ENCODE results near the gene GPR132. TPM values are rescaled to one million over a fixed set of nuclear protein-coding genes. Genes with fewer than 3 reads are reported as not detected.

GPR132 gene
- total RNA-seq, 1 experiment from 2014 or later = 0.21 TPM

DNA sequence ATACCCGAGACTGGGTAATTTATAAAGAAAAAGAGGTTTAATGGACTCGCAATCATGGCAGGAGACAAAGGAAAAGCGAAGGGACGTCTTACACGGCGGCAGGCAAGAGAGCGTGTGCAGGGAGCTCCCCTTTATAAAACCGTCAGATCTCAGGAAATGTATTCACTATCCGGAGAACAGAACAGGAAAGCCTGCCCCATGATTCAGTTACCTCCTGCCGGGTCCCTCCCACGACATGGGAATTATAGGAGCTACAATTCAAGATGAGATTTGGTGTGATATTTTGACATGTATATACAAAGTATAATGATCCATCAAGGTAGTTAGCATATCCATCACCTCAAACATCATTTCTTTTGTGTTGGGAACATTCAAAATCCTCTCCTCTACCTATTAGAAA, 42.1 kb downstream of the GPR132 start:
- DNase-seq (ENCODE audit: low read depth) = peak; percentile 82

DNA sequence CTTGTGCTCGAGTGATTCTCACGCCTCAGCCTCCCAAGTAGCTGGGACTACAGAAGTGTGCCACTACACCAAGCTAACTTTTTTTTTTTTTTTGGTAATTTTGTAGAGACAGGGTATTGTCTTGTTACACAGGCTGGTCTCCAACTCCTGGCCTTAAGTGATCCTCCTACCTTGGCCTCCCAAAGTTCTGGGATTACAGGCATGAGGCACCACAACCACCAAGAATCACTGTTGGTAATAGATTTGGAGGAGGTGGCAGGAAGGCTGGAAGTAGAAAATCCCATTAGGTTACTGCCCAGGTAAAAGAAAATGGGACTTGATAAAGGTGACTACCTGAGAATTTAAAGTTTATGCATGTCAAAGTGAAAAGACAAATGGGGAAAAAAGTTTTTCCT, 43.0 kb downstream of the GPR132 start:
- DNase-seq (ENCODE audit: low read depth) = peak; percentile 67

GRCh38 chr14:105021656-105022275, 43.5 kb downstream of the GPR132 start:
- peak; percentile 51 for DNase-seq (ENCODE audit: low read depth)

DNA sequence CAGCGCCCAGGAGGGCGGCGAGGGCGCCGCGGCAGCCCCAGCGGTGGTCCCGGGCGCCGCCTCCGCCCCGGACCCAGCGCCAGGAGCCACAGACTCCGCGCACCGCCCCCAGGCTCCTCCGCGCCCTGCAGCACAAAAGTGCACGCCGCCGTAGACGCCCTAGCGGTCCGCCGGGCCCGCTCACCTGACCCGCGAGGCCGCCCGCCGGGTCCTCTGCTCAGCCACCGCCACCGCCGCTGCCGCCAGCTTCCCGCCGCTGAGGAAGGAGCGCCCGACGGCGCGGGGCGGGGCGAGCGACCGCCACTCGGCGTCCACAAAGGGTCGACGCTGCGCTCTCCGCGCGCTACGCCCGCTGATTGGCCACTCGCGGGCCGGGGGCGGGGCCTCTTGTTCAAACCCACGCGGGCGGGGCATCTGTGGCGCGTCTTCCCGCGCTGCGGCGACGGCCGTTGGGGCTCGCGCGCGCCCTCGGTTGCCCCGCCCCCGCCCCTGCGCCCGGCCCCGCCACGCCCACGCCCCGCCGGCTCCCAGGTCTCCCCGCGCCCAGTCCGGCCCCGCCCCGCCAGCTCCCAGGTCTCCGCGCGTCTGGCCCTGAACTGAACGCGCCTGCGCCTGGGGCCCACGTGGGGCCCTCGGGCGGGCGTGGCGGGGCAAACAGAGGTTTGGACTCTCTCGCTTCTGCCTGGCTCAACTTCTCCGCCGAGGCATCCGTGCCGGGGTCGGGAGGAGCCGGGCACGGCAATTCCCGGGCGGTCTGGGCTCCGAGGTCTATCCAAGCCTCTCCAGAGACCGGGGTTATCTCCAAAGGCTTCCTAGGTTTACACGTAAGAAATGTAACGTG, 44.2 kb downstream of the GPR132 start, which contains the start of gene CDCA4:
Gene CDCA4, minus strand, starts transcription at position 269 of the 841 bp plus-strand sequence. CDS start 9,154 bp downstream, outside the sequence.
- peak; percentile 93 for DNase-seq (ENCODE audit: low read depth)

GRCh38 chr14:105019861-105020814, 45.1 kb downstream of the GPR132 start:
- DNase-seq (ENCODE audit: low read depth) = no peak

DNA sequence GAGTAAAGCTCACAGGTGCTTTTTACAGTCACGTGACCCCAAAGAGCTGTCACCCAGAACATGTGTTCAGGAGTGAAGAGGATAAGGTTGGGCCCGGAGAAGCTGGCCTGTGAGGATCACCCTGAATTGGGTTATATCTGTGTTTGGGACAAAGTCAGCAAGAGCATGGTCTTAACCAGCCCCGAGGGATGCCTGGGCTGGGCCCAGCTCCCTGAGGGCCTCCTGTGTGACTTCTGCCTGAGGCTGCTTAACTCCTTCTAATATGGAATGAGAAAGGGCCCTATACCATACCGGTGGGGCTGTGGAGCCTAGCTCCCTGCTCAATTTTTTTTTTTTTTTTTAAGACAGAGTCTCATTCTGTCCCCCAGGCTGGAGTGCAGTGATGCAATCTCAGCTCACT, 46.8 kb downstream of the GPR132 start:
- DNase-seq (ENCODE audit: low read depth) = no peak

DNA sequence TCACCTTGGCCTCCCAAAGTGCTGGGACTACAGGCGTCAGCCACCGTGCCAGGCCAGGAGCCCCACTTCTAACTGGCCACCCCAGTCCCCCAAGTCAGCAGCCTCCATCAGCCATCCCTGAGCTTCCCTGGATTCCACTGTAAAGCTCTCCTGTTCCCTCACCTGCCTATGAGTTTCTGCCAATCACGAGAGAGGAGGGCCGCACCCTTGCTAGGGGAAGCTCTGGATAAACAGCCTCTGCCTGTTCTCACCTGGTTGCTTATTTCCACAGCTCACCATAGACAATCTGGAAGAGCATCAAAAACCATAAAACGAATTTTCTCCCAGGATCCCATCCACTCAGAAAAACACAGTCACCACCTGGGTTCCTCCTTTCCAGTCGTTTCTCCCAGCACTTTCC, 49.3 kb downstream of the GPR132 start:
- DNase-seq (ENCODE audit: low read depth) = no peak

GRCh38 chr14:105015242-105015641, 50.0 kb downstream of the GPR132 start:
- no peak for DNase-seq (ENCODE audit: low read depth)

- DNase-seq (ENCODE audit: low read depth) = no peak
Measured at GRCh38 chr14:105014631-105015030, 50.6 kb downstream of the GPR132 start.

DNA sequence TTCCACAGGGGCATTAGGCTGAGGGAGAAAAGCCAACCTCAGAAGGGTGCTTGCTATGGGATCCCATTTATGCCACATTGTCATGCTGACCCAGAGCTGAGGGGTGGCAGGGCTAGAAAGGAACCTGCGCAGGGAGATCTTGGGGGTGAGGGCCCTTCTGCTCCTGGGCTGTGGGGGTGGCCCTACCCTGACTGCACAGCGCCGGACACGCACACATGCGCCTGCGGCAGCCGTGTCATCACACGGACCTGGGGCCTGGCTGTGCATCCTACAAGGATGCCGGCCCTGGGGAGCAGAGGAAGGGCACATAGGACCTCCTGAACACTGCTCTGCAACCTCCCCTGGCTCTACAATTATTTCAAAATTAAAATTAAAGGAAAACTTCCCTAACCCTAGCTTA, 51.2 kb downstream of the GPR132 start:
- DNase-seq (ENCODE audit: low read depth) = no peak

- DNase-seq (ENCODE audit: low read depth) = no peak
Measured at GRCh38 chr14:105013150-105013785, 52.0 kb downstream of the GPR132 start.

DNA sequence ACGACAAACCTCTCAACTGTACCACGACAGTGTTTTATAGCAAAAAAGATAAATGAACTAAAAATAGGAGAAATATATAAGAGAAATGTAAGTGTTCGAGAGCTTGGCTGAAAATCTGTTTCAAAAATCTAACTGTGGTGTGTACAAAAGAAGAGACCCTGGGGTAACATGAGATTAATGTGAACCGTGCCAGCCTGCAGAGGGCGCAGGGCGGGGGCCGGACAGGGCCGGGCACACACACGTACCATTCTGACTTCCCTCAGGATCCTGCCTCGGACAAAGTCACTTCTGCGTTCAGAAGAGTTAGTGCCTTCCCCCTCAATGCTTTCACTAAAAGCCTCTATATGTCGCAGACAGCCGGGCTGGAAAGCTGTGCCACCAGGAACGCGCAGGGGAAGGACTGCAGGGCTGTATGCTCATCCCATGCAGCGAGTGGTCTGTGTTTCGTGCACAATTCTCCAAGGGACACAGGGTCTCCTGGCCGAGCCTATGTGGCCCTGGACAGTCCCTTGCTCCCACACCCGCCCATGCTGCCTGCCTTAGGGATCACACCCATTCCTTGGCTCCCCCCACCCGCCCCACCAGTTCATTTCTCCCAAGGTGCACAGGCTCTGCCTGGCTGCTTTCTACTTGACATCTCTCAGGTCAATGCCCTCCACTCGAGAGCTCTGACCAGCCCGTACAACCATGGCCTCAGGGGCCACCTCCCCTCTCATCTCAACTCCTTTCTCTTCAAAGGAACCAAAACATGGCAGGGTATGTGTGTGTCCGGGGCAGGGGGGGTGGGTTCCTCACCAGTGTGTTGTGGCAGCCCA, 52.9 kb downstream of the GPR132 start:
- DNase-seq (ENCODE audit: low read depth) = no peak

DNA sequence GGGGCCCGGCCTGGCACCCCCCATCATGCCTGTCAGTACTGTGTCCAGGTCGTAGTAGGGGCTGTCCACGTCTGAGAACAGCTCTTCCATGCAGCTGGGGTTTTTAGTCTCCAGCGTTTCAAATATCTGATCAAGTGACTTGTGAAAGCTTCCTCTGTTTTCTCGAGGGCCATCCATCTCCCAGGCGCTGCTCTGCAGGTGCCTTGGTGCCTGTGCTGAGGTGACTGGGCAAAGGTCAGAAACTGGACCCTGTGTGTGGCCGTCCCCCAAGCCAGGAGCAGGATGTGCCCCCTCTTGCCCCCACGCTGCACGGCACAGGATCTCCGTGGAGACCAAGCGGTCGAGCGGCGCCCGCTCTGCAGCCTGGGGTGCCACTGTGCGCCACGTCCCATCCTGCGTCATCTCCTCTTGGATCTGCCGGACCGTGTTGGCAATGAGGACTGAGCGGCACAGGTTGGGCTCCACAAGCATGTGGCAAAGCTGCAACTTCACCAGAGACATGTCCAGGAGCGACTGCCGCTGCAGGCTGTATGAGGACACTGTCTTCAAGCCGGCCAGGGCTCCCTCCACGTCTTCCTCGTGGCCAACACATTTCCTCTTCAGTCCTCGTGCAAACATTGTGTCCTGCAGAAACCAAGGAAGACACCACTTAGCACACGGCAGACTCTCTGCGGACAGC, 53.8 kb downstream of the GPR132 start:
- DNase-seq (ENCODE audit: low read depth) = no peak

- DNase-seq (ENCODE audit: low read depth) = no peak
Measured at GRCh38 chr14:105010891-105011291, 54.3 kb downstream of the GPR132 start.

GRCh38 chr14:105010106-105010505, 55.1 kb downstream of the GPR132 start:
- no peak for DNase-seq (ENCODE audit: low read depth)

GRCh38 chr14:105007593-105008264, 57.5 kb downstream of the GPR132 start:
- DNase-seq (ENCODE audit: low read depth) = no peak

GRCh38 chr14:105006831-105007592, 58.2 kb downstream of the GPR132 start:
- DNase-seq (ENCODE audit: low read depth) = no peak
